Measurements from ENCODE around the gene VWF.

DNA sequence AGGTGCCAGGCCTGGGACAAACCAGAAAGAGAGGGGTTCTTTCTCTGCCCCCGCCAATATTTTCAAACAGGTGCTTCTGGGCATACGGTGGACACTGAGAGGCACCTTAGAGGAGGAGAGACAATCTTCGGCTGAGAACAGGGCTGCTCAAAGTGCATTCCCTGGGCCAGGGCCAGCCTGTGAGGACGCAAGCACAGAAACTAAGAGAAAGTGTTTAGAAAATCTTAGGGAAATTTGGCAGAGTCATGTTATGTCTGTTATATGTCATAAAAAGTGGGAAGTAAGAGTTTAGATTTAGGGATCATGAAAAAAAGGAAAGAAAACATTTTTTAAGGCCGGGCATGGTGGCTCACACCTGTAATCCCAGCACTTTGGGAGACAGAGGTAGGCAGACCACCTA, 83.7 kb downstream of the VWF start:
- TF ChIP-seq CTCF (IDR thresholded peaks at IDR 0.05; ENCODE audit: low read length) (no peak), EZH2 (optimal IDR thresholded peaks at IDR 0.05; ENCODE audit: low read depth, low read length) (no peak), EZH2phosphoT487 (IDR thresholded peaks at IDR 0.05; ENCODE audit: low read length) (no peak)

All from MM.1S (cell line).